HG02943 (cell line): ENCODE results near the gene SF3B2.
"Not testable (repeated sequence)": the region's sequence is repeated elsewhere in the genome, so short reads cannot be mapped to it uniquely, and the experiment has no call there.

Experiments used
- ATAC-seq: cut with Tn5 transposase; IDR thresholded peaks from one replicate; pipeline ENCODE4 v1.9.1; 2021; ENCODE audit warnings: mild to moderate bottlenecking, low read depth, moderate library complexity; ENCODE audit not compliant: unreplicated experiment

The SF3B2 gene

DNA sequence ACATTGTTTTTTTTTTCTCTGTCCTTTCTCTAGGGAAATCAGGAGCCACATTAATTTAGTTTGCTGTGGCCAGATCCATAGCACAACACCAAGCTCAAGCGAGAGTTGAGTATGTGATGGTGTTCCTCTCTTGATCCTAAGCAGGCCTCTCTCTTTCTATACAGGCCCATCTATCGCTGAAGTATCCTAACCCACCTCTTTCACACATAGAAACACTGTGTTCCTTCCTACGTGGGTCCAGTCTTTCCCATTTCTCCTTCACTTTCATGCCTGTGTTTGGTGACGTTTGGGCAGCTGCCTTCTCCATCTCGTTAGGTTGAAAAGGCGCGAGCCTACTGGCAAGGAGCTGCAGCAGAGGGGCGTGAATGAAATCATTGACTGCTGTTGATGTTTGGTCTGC lies 20.4 kb downstream of the SF3B2 start:
- no peak for ATAC-seq

DNA sequence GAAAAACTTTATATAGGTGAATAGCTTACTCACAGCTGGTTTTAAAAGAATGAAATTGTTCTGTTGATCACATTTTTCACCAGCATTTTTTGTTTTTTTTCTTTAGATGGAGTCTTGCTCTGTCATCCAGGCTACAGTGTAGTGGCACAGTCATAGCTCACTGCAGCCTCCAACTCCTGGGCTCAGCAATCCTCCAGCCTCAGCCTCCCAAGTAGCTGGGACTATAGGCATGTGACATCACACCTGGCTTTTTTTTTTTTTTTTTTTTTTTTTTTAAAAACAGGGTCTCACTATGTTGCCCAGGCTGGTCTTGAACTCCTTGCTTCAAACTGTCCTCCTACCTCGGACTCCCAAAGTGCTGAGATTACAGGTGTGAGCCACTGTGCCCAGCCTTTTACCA lies 21.5 kb downstream of the SF3B2 start:
- no peak for ATAC-seq

DNA sequence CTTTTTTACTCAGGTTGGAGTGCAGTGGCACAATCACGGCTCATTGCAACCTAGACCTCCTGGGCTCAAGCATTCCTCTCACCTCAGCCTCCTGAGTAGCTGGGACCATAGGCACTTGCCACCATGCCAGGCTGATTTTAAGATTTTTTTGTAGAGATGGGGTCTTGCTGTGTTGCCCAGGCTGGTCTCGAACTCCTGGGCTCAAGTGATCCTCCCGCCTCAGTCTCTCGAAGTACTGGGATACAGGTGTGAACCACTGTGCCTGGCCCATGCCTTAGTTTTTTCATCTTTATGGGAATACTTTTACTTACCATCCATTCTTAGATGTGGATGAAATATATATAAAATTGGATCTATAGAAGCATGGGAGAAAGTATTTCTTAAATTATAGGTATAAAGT lies 23.1 kb downstream of the SF3B2 start:
- no peak for ATAC-seq

DNA sequence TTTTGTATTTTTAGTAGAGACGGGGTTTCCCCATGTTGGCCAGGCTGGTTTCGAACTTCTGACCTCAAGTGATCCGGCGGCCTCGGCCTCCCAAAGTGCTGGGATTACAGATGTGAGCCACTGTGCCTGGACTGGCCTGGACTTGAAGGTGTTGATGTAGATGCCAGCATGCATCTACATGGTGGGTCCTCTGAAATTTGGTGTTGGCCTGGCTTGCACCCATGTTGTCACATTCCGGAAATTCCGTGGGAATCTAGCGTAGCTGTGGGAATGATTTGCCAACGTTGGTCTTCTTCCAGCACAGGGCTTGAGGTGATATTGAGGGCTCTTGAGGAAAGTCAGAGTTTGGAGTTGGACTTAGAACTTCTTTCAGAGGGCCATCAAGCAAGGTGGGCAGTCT lies 24.4 kb downstream of the SF3B2 start:
- no peak for ATAC-seq

DNA sequence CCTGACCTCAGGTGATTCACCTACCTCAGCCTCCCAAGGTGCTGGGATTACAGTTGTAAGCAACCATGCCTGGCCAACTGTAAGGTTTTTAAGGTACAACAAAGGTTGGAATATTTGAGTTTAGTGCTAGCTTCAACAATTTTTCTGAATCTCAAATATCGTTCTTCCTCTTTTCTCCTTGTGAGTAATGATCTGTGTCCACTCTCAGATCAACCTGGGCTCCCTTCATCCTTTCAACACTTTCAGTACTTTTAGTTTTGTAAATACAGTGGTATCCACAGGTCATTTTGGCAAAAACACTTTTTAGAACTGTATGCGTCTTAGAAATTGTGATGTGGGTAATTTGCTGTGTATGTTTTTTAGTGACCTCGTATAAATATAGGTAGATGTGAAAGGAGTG lies 25.8 kb downstream of the SF3B2 start:
- no peak for ATAC-seq

DNA sequence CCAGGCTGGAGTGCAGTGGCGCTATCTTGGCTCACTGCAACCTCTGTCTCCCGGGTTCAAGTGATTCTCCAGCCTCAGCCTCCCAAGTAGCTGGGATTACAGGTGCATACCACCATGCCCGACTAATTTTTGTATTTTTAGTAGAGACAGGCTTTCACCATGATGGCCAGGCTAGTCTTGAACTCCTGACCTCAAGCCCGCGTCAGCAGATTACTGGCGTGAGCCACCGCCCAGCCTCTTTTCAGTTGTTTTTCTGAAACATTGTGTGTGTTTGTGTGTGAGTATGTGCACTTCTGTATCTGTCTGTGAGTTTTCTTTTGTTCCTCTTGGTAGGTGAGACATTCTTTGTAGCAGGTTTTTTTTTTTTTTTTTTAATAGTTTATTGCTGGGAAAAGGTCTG lies 26.8 kb downstream of the SF3B2 start:
- ATAC-seq, result not testable (repeated sequence)

DNA sequence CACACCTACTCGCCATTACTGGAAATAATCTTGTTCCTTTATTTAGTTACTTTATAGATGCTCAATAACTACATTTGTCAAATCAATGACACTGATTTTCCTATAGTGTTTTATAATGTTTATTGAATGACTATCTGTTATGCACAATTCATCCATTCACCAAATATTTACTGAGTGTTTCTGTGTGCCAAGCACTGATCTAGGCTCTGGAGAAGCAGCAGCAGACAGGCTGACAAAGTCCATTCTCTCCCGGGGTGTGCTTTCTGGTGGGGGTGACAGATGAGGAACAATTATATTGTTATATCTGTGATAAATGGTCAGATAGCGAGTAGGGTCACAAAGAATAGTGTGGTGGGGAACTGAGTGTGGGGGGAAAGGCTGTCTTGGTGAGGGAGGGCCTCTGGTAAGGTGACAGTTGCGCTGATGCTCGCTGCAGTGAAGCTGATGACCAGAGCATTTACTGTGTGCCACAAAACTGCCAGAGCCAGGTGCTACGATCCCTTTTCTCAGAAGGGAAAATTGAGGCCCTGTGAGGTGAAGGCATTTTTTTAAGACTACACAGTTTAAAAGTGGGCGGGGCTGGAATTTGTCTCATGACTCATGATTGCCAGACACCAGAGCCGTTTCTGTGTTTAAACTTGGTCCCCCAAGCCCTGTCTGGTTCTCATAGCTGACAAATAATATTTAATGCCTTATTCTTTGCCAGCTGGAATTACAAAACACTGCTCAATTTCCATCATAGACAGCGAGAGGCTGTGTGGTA lies 28.1 kb downstream of the SF3B2 start:
- ATAC-seq, result no peak

DNA sequence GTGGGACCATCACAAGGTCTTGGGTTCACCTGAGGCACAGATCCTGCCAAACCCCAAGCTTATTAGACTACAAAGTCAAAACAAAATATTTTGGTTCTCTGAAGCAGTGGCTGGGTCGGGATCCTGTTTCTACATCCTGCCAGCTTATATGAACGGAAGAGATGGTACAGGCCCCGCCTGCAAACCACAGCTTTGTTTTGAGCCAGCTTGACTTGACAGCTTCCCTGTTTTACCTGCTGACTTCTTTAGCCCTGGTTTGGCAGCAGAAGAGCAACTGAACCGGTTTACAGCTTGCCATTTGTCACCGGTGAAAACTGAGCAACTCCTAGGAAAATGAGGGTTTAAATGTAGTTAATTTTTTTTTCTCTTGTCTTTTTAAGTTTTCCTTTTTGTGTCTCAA lies 29.3 kb downstream of the SF3B2 start:
- ATAC-seq, result peak; percentile 69

DNA sequence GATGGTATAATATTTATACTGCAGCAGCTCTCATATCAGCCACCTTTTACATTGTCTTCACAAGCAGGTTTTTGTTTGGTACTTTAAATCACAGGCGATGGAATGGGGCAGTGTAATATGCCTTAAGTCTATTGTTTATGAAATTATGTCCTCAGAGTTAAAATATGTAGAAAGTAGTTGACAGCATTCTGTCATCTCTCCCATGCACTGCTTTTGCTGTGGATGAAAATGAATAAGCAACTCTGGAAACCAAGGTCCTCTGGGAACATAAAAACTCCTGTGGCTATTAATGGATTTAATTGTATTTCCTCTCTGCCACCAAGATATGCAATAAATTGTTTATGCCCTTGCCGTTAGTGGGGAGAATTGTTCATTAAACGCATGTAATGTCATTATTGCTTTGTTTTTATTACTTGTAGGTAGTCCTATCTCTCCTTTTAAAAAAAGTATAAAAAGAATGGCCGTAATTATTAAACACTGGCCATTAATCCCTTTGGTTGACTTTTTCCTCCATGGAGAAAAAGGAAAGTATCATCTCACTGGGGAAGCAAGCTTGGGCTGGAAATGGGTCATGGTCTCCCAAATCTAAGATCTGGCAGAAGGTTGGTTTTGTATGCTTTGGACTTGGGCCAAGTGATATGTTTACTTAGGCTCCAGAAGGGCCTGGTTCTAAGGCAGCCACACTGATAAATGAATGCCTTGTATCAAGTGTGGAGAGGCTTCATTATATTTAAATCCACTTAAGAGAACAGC lies 31.0 kb downstream of the SF3B2 start:
- ATAC-seq, result no peak

DNA sequence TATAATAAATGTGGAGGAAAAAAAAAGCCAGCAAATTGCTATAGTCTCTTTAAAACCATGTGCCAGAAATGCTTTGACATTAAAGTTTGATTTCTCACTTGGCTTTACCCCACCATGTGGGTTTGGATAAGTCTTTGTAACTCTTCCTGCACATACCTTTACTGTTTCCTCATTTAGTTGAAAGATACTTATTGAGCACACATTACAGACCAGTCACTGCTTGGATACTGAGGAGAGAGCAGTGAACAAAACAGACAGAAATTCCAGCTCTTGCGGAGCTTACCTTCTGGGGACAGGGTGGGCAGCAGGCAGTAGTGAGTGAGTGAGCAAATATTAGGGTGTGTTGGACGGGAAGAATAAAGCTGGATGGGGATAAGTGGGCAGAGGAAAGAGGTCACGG lies 31.6 kb downstream of the SF3B2 start:
- ATAC-seq, result no peak

DNA sequence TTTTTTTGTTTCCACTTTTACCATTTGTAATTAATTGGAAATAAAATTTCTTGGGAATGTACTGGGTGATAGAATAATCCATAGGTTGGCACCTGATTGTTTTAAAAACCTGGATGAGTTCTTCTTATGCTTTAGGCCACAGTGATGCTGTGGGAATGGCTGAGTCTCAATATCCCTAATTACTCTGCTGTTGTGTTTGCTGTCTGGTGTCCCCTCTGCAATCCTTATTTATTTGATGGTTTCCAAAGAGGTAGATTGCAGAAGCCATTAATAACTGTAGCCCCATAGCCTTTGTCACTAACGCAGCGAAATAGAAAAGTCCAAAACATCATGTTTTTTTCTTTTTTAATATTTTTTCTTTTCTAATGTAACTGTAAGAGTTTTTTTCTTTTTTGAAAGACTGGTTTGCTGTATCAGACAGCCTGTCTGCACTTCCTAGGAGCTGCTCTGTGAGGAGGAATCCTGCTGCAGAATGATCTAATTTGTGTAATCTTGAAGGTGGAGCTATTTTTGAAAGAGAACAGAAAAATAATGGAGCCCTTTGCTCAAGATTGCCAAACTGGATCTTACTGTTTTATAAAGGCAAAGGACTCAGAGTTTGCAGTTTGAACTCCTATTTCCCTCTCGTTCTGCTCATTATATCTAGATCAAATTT lies 32.8 kb downstream of the SF3B2 start:
- no peak for ATAC-seq

DNA sequence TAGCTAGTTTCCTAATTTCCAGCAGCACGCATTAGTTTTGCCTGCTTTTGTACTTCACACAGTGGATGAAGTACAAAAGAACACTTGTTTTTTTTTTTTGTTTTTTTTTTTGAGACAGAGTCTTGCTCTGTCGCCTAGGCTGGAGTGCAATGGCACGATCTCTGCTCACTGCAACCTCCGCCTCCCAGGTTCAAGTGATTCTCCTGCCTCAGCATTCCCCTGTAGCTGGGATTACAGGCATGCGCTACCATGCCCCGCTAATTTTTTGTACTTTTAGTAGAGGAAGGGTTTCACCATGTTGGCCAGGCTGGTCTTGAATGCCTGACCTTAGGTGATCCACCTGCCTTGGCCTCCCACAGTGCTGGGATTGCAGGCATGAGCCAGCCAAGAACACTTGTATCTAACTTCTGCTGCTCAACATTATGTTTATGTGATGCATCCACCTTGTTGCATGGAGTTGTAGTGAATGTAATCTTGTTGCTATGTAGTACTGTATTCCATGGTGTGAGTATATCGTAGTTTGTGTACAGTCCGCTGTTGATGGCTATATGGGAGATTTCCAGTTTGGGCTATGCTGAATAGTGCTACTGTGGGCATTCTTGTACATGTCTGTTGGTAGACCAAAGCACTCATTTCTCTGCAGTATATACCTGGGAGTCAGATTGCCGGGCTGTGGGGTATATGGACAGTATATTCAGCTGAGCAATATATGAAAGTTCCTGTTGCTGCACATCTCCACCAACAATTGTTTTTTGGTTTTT lies 35.2 kb downstream of the SF3B2 start:
- ATAC-seq, result no peak

DNA sequence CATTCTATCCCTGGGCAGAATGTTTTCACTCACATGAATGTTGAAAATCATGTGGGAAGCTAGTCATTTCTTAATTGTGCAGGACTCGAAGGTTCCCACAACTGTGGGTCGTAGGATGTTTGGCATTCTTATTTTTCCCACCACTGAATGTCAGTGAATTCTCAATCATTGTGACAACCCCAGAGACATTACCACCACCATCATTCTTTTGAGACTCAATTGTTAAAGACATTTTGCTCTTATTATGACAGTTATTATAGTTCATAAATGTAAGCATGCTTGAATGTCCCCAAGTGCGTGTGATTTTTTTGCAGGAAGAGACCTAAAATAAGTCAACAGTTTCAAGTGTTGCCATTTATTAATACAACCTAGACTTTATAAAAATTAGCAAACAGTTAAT lies 36.9 kb downstream of the SF3B2 start:
- ATAC-seq, result no peak

DNA sequence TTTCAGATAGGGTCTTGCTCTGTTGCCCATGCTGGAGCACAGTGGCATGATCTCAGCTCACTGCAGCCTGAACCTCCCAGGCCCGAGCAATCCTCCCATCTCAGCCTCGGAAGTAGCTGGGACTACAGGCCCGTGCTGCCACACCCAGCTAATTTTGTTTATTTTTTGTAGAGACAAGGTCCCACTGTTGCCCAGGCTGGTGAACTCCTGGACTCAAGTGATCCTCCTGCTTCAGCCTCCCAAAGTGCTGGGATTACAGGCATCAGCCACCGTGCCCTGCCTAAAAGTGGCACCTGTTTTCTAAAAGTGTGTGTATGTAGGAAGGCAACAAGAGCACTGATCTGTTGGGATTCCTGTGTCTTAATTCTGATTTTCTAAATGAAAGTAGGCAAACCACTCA lies 38.1 kb downstream of the SF3B2 start:
- ATAC-seq, result no peak

DNA sequence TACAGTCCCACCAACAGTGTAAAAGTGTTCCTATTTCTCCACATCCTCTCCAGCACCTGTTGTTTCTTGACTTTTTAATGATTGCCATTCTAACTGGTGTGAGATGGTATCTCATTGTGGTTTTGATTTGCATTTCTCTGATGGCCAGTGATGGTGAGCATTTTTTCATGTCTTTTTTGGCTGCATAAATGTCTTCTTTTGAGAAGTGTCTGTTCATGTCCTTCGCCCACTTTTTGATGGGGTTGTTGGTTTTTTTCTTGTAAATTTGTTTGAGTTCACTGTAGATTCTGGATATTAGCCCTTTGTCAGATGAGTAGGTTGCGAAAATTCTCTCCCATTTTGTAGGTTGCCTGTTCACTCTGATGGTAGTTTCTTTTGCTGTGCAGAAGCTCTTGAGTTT lies 40.0 kb downstream of the SF3B2 start:
- not testable (repeated sequence) for ATAC-seq

DNA sequence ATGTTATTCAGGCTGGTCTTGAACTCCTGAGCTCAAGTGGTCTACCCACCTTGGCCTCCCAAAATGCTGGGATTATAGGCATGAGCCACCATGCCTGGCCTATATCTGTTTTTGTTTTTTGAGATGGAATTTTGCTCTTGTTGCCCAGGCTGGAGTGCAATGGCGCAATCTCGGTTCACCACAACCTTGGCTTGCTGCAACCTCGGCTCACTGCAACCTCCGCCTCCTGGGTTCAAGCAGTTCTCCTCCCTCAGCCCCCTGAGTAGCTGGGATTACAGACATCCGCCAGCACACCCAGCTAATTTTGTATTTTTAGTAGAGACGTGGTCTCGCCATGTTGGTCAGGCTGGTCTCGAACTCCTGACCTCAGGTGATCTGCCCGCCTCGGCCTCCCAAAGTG lies 47.6 kb downstream of the SF3B2 start:
- ATAC-seq, result not testable (repeated sequence)

DNA sequence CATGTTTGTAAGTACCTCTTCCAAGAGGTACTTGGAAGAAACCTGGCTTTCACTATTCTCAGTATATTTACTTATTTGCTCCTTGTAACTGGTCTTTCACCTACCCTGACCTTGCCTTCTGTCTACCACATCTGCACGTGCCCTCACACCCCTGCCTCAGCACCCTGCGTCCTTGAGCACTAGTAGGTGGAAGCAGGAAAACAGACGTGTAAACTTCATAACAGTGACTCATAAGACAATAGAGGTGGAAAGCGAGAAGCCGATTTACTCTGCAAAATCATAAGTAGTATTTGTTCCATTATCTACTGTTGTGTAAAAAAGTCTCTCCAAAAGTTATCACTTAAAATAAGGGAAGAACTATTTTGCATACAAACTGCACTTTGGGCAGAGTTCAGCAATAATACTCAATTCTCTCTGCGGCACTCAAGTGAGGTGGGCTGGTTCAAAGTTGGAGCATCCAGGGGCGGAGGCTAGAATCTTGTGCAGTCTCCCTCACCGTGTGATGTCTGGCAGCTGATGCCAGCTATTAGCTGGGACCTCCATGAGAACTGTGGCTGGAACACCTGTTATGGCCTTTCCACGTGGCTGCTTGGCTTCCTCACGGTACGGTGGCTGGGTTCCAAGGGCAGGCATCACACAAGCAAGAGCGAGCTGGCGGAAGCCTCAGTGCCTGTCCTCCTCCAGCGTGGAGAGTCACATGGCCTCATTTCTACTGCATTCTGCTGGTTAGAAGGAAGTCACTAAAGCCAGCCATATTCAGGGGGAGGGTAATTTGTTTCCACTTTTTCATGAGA lies 48.3 kb downstream of the SF3B2 start:
- no peak for ATAC-seq

DNA sequence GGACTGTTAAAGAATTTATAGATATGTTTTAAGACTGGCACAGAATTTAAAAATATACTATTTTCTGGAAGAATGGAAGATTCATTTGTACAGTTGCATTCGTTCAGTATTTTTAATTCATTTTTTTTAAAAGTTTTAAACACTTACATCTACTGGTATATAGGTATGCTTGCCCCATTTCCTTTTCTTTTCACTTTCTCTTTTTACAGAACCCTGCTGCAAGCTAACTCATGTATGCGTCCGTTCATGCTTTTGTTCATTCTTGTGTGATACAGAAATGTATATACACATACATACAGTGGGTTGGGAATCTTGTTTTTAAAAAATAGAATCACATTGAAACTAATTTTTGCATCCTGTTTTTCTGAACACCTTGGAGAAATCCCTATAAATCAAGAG lies 48.9 kb downstream of the SF3B2 start:
- ATAC-seq, result no peak

DNA sequence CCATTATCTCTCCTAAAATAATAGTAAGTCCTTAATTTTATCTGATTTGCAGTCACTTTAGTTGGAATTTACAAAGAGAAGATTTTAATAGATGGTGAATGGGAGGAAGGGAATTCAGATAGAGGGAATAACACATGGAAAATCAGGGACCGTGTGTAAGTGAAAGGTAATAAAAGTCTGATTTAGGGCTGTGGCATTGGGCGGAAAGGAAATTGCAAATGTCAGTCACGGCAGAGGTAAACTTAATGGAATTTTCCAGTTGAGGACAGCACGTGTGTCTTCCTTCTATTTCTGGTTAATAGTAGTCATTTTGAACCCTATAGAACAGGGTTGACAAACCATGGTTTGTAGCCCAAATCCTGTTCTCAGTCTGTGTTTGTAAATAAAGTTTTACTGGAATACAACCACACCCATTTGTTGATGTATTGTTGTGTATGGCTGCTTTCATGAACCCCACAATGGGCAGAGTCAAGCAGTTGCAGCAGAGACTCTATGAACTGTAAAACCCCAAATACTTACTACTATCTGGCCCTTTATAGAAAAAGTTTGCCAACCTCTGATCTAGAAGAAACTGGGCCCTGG lies 52.0 kb downstream of the SF3B2 start:
- ATAC-seq, result no peak
